GM21390 (cell line): ENCODE data around the gene E2F2.
A peak's percentile ranks its signal among the peaks of the same experiment; 100 is the strongest.

ENCODE experiments used
- ATAC-seq: cut with Tn5 transposase; IDR thresholded peaks from one replicate; pipeline ENCODE4 v1.9.1; 2021; ENCODE audit not compliant: unreplicated experiment

The E2F2 gene

DNA sequence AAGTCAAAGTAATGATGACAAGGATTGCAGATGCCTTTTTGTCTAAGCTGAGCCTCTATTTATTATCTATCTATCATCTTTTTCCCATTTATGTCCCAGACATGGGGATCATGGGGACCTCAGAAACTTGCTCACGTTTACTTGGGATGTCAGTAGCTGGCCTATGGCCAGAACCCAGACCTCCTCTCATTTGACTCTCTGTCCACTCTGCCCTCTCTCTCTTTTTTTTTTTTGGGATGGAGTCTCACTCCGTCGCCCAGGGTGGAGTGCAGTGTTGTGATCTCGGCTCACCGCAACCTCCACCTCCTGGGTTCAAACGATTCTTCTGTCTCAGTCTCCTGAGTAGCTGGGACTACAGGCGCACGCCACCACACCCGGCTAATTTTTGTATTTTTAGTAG is 32.0 kb upstream of the E2F2 start:
- ATAC-seq, result no peak

GRCh38 chr1:23562137-23562876 is 31.3 kb upstream of the E2F2 start:
- ATAC-seq, result no peak

DNA sequence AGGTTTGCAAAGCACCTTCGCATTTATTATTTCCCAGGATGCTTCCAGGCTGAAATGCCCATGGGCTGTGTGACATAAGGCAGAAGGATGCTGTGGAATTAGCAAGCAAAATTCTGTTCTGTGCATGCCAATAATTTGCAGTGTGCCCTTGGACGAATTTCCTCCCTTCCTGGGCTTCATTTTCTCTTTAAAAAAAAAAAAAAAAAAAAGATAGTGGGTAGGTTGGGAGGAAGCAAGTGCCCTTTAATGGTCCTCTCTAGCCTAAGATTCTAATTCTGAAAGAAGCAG is 30.7 kb upstream of the E2F2 start:
- no peak for ATAC-seq

GRCh38 chr1:23561076-23561812 is 30.2 kb upstream of the E2F2 start:
- no peak for ATAC-seq

- no peak for ATAC-seq
Measured at GRCh38 chr1:23559985-23560741, 29.1 kb upstream of the E2F2 start.

- peak; percentile 52 for ATAC-seq
Measured at GRCh38 chr1:23559136-23559984, 28.3 kb upstream of the E2F2 start, which contains the start of gene ID3. Gene ID3 (minus strand): TSS chr1:23559501. CDS start chr1:23559426, 75 bp downstream.

DNA sequence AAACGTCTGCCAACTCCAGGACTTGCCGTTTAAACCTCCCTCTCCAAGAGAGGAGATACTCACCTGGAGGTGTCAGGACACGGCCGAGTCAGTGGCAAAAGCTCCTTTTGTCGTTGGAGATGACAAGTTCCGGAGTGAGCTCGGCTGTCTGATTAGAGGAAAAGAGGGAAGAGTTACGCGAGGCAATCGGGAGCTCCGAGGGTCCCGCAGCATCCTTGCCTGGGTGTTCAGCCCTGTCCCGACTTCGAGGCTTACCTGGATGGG is 27.8 kb upstream of the E2F2 start:
- ATAC-seq, result no peak

GRCh38 chr1:23558140-23558871 is 27.3 kb upstream of the E2F2 start:
- no peak for ATAC-seq

DNA sequence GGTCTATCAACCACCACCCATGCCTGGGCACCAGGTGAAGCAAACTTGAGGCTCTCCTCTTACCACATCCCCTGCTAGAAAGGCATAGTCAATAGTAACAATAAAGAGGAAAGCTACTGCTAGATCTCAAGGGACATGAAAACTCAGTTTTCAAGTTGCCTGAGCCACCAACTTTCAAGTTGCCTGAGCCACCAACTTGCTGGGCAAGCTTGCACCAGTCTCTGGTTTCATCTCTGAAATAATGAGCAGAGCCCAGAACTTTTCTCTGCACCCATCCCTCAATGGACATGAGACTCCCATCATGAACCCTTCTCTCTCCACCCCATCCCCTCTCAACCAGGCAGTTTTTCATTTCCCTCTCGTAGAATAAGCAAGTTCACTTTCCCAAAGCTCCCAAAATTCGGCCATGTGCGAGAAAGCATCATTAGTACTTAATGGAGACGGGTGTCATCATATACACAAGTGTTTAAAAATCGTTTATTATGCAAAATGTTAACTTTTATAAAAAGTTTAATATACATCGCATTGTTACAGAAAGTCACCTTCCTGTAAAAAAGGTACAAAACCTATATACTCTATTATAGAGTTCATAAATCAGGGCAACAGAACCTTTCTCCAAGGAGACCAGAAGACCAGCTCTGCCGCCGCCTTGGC is 26.6 kb upstream of the E2F2 start:
- no peak for ATAC-seq

DNA sequence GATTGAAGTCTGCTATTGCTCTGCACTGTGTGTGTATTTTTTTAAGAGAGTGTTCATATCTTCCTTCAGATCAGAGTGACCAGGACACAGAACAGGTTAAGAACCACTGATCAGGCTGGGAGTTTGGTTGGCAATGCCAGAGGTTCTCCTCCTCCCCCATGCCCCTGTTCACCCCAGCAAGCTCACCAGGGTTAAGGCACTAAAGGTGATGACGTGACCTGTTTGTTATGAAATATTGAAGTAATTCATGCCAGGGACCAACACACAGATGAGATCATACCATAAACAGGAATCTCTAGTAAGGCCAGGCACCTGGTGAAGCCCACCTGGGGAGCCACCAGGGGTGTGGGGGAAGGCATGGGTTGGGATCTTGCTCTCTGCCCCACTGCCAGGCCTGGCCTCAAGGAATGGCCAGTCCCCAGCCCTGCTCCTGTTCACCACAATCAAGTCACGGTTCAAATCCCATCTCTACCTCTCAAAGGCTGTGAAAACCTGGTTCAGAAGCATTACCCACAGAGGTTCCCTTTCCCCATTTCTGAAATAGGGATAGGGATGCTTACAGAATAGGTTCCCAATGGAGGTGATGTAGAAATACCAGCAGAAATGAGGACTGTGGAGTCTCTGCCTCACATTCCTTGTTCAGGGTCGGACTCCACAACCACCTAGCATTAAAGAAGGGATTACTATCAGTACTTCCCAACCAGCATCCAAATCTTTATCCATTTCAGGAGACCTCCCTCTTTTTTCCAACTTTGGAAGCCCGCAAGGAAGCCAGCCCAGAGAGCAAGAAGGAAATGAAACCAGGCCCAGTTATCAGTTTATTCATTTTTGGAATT is 25.8 kb upstream of the E2F2 start:
- ATAC-seq, result no peak

DNA sequence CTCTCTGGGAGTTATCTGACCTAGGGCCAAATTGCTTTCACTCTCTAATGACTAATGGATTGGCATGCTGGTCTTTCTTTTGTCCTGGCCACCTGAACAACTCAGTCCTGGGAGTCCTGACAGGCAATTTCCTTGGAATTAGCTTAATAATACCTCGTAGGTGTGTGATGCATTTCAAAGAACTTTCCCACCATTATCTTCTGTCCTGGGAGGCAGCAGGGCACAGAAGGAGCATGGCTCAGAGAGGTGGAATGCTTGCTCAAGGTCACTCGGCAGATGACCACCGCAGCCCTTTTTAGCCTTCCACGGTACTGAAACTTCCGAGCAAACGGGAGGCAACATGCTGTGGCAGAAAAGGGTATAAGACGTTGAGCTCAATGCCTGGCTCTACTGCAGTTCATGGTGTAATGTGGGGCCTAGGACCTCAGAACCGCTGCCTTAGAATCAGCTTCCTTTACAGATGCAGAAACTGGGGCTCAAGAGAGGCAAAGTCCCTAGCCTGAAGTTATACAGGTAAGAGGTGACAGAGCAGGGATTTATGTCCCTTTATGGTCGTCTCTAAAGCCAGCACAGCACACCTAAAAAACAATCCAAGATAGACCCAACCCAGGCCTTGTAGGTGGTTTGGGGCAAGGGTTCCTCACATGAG is 25.1 kb upstream of the E2F2 start:
- no peak for ATAC-seq

DNA sequence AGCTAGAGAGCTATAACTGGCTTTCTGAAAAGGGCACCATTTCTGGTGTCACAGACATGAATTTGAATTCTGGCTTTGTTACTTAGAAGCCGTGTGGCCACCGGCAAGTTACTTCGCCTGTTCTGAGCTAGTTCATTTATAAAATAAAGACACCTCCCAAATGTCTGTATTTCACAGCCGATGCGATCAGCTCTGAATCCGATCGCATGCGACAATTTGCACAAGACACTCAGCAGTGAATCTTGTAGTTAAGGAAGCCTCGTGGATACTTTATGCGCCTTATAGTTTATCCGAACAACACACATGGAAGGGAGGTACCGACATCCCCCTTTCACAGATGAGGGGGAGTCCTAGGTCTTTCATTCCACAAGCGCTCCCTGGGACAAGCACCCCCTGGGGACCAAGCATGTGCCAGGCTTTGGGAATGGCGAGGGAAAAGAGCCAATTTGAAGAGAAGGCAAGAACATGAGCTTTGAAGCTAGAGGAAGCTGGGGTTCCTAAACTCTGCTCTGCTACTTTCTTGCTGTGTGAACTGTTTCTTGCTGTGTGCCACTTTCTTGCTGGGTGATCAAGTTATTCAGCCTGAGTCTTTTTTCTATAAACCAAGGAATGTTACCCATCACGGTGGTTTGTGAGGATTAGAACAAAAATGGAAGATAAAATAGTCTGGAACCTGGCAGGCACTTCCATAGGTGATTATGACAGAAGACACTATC is 24.4 kb upstream of the E2F2 start:
- no peak for ATAC-seq

DNA sequence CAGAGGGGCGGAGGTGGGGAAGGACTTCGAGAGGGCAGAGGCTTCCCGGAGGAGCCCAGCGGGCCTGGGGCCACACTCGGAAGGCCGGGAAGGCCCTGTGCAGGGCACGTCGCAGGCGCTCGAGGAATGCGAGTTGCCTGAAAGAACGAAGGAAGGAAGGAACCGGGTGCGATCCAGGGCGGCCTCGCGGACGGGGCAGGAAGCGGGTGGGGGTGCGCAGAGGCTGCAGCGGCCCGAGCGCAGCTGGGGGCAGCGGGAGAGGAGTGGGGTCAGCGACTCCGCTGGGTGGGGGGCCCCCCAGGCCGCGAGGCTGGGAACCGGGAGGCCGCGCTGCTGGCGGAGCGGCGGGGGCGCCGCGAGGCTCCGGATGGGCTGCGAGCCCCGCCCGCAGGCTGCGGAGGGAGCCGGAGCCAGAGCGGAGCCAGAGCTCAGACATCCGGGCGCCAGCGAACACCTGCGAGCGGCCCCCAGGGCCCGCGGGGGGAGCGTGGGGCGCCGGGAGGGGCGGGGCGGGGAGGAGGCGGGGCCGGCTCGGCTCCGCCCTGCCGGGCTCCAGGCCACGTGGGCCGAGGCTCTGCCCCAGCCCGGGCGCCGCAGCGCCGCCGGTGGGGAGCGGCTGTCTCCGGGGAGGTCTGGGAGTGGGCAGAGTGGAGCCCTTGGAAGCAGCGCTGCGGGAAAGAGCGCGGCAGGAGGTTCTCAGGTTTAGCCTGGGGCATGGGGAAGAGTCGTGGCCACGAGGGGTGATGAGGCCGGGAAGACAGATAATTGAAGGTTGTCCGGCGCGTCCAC is 23.6 kb upstream of the E2F2 start:
- ATAC-seq, result peak; percentile 52

DNA sequence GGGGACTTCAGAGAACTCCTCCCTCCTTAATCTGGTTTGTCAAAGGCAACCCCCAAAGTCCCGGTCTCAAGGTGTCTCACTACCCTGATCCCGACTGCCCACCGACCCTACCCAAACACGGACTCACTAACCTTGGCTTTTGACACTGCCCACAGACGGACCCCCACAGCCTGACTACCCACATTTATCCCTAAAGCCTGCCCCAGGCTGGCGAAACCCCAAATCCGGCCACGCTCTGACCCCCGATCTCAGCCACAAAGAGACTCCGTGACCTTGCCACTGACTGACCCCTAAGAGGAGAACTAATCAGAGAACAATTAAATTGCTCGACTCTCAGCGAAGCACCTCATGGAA is 23.1 kb upstream of the E2F2 start:
- no peak for ATAC-seq

- ATAC-seq, result no peak
Measured at GRCh38 chr1:23553231-23554126, 22.4 kb upstream of the E2F2 start.

- no peak for ATAC-seq
Measured at GRCh38 chr1:23551849-23552248, 20.8 kb upstream of the E2F2 start.
